GM12873 (cell line): Measurements from ENCODE around the gene GJD2.

ENCODE experiments used
- TF ChIP-seq, protein P1 (sequence below): IDR thresholded peaks from 2 replicates; pipeline ENCODE4 v1.5.1; 2012; ENCODE audit warnings: low read depth, mild to moderate bottlenecking, moderate library complexity, low read length, control low read depth; ENCODE audit not compliant: insufficient read depth; ENCODE audit errors: missing control alignments

GJD2 gene

GRCh38 chr15:34773013-34773412, 18.2 kb upstream of the GJD2 start:
- TF ChIP-seq, protein P1, sequence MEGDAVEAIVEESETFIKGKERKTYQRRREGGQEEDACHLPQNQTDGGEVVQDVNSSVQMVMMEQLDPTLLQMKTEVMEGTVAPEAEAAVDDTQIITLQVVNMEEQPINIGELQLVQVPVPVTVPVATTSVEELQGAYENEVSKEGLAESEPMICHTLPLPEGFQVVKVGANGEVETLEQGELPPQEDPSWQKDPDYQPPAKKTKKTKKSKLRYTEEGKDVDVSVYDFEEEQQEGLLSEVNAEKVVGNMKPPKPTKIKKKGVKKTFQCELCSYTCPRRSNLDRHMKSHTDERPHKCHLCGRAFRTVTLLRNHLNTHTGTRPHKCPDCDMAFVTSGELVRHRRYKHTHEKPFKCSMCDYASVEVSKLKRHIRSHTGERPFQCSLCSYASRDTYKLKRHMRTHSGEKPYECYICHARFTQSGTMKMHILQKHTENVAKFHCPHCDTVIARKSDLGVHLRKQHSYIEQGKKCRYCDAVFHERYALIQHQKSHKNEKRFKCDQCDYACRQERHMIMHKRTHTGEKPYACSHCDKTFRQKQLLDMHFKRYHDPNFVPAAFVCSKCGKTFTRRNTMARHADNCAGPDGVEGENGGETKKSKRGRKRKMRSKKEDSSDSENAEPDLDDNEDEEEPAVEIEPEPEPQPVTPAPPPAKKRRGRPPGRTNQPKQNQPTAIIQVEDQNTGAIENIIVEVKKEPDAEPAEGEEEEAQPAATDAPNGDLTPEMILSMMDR: no peak

DNA sequence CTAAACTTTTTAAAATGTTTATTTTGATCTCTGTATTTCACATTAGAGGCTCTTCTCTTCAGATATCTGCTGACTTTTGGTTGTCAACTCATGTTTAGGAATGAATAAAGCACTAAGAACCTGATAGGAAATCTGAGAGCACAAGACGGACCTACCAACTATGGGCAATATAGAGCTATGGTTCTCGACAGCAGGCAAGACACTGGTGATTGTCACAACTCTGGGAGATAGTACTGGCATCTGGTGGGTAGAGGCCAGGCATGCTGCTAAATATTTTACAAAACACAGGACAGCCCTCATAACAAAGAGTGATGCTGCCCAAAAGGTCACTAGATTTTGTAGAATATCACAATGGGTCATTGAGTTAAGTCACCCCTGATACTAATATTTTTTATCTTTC, 17.5 kb upstream of the GJD2 start:
- TF ChIP-seq, protein P1: no peak

DNA sequence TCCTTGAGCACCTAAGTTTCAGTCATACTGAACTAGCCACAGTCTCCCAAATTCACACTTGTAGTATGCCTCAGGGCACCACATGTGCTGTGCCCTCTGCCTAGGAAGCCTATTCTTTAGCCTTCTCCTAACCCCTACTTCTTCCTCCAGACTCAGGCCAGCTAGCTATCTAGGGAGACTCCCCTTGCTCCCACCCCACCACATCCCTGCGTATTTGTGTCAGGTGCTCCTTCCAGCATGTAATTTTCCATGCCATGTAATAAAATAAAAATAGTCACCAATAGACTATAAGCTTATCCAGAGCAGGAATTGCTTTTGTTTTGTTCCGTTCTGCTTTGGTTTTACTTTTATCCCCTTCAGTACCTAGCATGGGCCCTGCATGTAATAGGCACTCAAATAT, 14.9 kb upstream of the GJD2 start:
- TF ChIP-seq, protein P1: no peak

GRCh38 chr15:34768530-34768929, 13.7 kb upstream of the GJD2 start:
- TF ChIP-seq, protein P1: no peak

DNA sequence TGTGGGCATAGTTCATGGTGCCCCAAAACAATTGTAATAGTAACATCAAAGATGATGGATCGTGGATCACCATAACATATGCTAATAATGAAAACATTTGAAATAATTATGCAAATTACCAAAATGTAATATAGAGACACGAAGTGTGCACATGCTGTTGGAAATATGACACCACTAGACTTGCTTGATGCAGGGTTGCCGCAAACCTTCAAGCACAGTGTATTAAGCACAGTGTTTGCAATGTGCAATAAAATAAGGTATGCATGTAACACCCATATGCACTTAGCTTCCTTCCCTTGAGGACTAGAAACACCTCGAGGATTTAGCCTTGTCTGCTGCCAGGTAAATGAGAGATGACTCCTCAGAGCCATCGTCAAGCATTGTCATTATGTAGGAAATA, 10.9 kb upstream of the GJD2 start:
- TF ChIP-seq, protein P1: no peak

DNA sequence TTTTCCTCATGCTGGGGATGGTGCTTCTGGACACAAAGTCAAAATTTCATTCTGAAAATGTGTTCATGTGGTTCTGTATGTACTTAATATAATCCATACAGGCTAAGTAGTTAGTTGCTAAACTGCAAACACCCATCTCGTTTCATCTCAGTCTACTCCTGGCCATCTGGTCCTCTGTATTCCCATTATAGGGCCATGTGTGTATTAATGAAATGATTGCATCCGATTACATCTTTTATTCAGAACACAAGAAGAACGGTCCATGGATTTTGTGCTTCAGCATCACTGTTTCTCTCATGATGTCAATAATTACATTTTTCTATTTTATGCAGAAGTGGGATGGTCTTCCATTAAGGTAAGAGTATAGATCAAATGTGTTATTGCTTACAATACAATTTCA, 6.1 kb upstream of the GJD2 start:
- TF ChIP-seq, protein P1: no peak

DNA sequence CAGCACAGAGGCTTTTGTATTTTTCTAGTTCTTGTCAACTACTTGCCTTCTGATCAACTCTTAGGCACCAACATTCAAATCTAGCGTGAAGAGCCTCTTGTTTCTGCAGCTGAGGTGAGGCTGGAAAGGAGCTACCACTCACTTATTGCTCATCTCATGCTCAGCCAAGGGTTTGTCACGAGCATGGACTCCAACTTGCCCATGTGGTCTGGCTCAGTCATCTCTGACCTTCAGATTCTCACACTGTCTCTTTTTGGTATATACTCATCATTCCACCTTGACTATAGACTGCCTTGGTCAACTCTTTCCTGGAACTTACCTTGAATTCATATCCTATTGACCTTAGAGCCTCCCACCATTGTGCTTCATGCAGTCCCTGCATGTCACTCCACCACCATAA, 5.2 kb upstream of the GJD2 start:
- TF ChIP-seq, protein P1: no peak
